ENCODE data around the gene JOSD1.

The JOSD1 gene

GRCh38 chr22:38745676-38746460 lies 45.1 kb upstream of the JOSD1 start:
- Histone ChIP-seq H3K4me1 (ENCODE audit: control insufficient read depth in 2 of 2, insufficient read depth in 1 of 2, low read depth in 1 of 2, low read length in 2 of 2) (no peaks in the 10 kb centered on the region), H3K23ac (ENCODE audit: low read depth, low read length, poor library complexity) (no peak overlapping the region), H2BK120ac (ENCODE audit: low read depth, low read length) (no peak overlapping the region), H3K4me3 (ENCODE audit: low read length in 2 of 2) (peak overlapping the region in 1 of 2 donors; percentile 48), H2BK5ac (ENCODE audit: low read length) (no peak overlapping the region), H4K91ac (ENCODE audit: low read depth, low read length, poor library complexity) (no peak overlapping the region), H3K27ac (replicated peaks; ENCODE audit: low read length) (no peak overlapping the region), H3K27me3 (ENCODE audit: control insufficient read depth in 3 of 3, insufficient read depth in 3 of 3, low read depth in 1 of 3, low read length in 3 of 3) (no peaks in the 10 kb centered on the region), H4K8ac (ENCODE audit: low read depth, low read length) (no peak overlapping the region), H2BK12ac (ENCODE audit: low read length) (no peak overlapping the region), H2AK5ac (ENCODE audit: low read depth, low read length) (no peak overlapping the region), H3K36me3 (replicated peaks in 1 of 2; ENCODE audit: control insufficient read depth in 2 of 2, insufficient read depth in 2 of 2, low read length in 2 of 2) (peaks cover 31 to 94% of the 10 kb centered on the region in 2 donors), H2AFZ (ENCODE audit: low read length) (no peak overlapping the region), H3K79me1 (ENCODE audit: low read depth, low read length) (no peaks in the 10 kb centered on the region), H3K9ac (ENCODE audit: low read depth, low read length, poor library complexity) (no peak overlapping the region), H3K9me3 (replicated peaks in 1 of 2; ENCODE audit: control insufficient read depth in 2 of 2, insufficient read depth in 1 of 2, low read depth in 1 of 2, low read length in 2 of 2) (no peaks in the 10 kb centered on the region), H2BK15ac (ENCODE audit: low read length) (no peak overlapping the region), H3K14ac (ENCODE audit: low read length) (no peak overlapping the region), H3K18ac (ENCODE audit: low read length) (peak overlapping the region; percentile 41), H3K4ac (ENCODE audit: low read length) (peak overlapping the region; percentile 41), H3K4me2 (ENCODE audit: insufficient read depth, low read length, poor library complexity, severe bottlenecking) (no peak overlapping the region)
- DNase-seq (ENCODE audit: low spot score) = no peak
- no CpG with 5 or more reads among the region's 14 CpGs for WGBS, 2 donors (ENCODE audit: extremely low coverage in 2 of 2, insufficient read length in 2 of 2, insufficient replicate concordance in 1 of 2)

- no peak overlapping the region for H2BK15ac ChIP-seq (ENCODE audit: low read length)
- no peak overlapping the region for H2AK5ac ChIP-seq (ENCODE audit: low read depth, low read length)
- H3K4me3 ChIP-seq (ENCODE audit: low read length in 2 of 2) = no peak overlapping the region
- no peak overlapping the region for H3K18ac ChIP-seq (ENCODE audit: low read length)
- H3K27ac ChIP-seq (replicated peaks; ENCODE audit: low read length) = no peak overlapping the region
- H3K4me2 ChIP-seq (ENCODE audit: insufficient read depth, low read length, poor library complexity, severe bottlenecking) = no peak overlapping the region
- no peaks in the 10 kb centered on the region for H3K27me3 ChIP-seq (ENCODE audit: control insufficient read depth in 3 of 3, insufficient read depth in 3 of 3, low read depth in 1 of 3, low read length in 3 of 3)
- no peak overlapping the region for H3K14ac ChIP-seq (ENCODE audit: low read length)
- no peak overlapping the region for H4K8ac ChIP-seq (ENCODE audit: low read depth, low read length)
- H4K91ac ChIP-seq (ENCODE audit: low read depth, low read length, poor library complexity) = no peak overlapping the region
- no peak overlapping the region for H2BK5ac ChIP-seq (ENCODE audit: low read length)
- H2BK12ac ChIP-seq (ENCODE audit: low read length) = no peak overlapping the region
- H3K4me1 ChIP-seq (ENCODE audit: control insufficient read depth in 2 of 2, insufficient read depth in 1 of 2, low read depth in 1 of 2, low read length in 2 of 2) = no peaks in the 10 kb centered on the region
- no peaks in the 10 kb centered on the region for H3K79me1 ChIP-seq (ENCODE audit: low read depth, low read length)
- H3K9ac ChIP-seq (ENCODE audit: low read depth, low read length, poor library complexity) = no peak overlapping the region
- H2AFZ ChIP-seq (ENCODE audit: low read length) = no peak overlapping the region
- no peak for DNase-seq (ENCODE audit: low spot score)
- H3K4ac ChIP-seq (ENCODE audit: low read length) = no peak overlapping the region
- no peak overlapping the region for H2BK120ac ChIP-seq (ENCODE audit: low read depth, low read length)
- H3K36me3 ChIP-seq (replicated peaks in 1 of 2; ENCODE audit: control insufficient read depth in 2 of 2, insufficient read depth in 2 of 2, low read length in 2 of 2) = peaks cover 32 to 94% of the 10 kb centered on the region in 2 donors
- no peaks in the 10 kb centered on the region for H3K9me3 ChIP-seq (replicated peaks in 1 of 2; ENCODE audit: control insufficient read depth in 2 of 2, insufficient read depth in 1 of 2, low read depth in 1 of 2, low read length in 2 of 2)
- WGBS, 2 donors (ENCODE audit: extremely low coverage in 2 of 2, insufficient read length in 2 of 2, insufficient replicate concordance in 1 of 2) = no CpG with 5 or more reads among the region's 6 CpGs
- H3K23ac ChIP-seq (ENCODE audit: low read depth, low read length, poor library complexity) = no peak overlapping the region
Observed at GRCh38 chr22:38744981-38745380, 44.2 kb upstream of the JOSD1 start.

DNA sequence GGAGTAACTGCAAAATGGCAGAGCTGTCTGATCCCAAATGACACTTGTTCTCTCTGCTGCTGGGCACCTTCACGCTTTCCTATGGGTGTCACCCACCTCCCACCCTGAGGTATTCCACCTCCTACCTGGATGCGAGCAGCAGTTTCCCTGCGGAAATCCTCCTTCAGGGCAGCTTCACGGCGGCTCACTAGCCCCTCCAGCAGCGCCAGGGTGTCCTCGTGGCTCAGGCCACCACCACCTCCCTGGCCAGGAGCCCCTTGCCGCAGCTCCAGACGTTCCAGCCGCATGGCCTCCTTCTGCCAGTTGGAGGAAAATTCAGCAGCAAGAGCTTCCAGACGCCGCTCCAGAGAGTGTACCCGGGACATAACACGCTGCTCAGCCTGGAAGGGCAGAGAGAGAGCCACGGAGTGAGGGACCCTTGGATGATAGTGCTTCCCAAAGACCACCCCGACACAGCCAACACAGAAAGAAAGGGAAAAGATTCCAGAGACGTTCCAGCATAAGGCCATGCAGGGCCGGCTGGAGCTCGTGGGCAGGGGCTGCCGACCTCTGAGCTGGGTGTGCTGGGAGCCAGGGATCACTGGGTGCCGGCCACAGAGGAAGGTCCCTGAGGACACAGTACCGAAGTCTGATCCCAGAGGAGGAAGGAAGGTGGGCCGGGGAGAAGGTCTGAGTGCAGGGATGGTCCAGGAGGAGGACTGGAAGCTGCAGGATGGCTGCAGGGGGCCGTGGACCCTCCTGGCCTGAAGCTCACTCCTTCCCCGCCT lies 41.6 kb upstream of the JOSD1 start:
- H2AK5ac ChIP-seq (ENCODE audit: low read depth, low read length) = no peak overlapping the region
- WGBS, 2 donors (ENCODE audit: extremely low coverage in 2 of 2, insufficient read length in 2 of 2, insufficient replicate concordance in 1 of 2) = no CpG with 5 or more reads among the region's 25 CpGs
- H2BK12ac ChIP-seq (ENCODE audit: low read length) = no peak overlapping the region
- H2BK120ac ChIP-seq (ENCODE audit: low read depth, low read length) = no peak overlapping the region
- H3K23ac ChIP-seq (ENCODE audit: low read depth, low read length, poor library complexity) = peak overlapping the region; percentile 89
- DNase-seq (ENCODE audit: low spot score) = no peak
- no peak overlapping the region for H3K4me3 ChIP-seq (ENCODE audit: low read length in 2 of 2)
- H2BK15ac ChIP-seq (ENCODE audit: low read length) = no peak overlapping the region
- no peak overlapping the region for H3K18ac ChIP-seq (ENCODE audit: low read length)
- H3K9ac ChIP-seq (ENCODE audit: low read depth, low read length, poor library complexity) = no peak overlapping the region
- no peaks in the 10 kb centered on the region for H3K4me1 ChIP-seq (ENCODE audit: control insufficient read depth in 2 of 2, insufficient read depth in 1 of 2, low read depth in 1 of 2, low read length in 2 of 2)
- no peaks in the 10 kb centered on the region for H3K27me3 ChIP-seq (ENCODE audit: control insufficient read depth in 3 of 3, insufficient read depth in 3 of 3, low read depth in 1 of 3, low read length in 3 of 3)
- no peak overlapping the region for H3K27ac ChIP-seq (replicated peaks; ENCODE audit: low read length)
- no peaks in the 10 kb centered on the region for H3K79me1 ChIP-seq (ENCODE audit: low read depth, low read length)
- peaks cover 48 to 94% of the 10 kb centered on the region in 2 donors for H3K36me3 ChIP-seq (replicated peaks in 1 of 2; ENCODE audit: control insufficient read depth in 2 of 2, insufficient read depth in 2 of 2, low read length in 2 of 2)
- H3K14ac ChIP-seq (ENCODE audit: low read length) = no peak overlapping the region
- H4K8ac ChIP-seq (ENCODE audit: low read depth, low read length) = no peak overlapping the region
- H3K4ac ChIP-seq (ENCODE audit: low read length) = no peak overlapping the region
- H4K91ac ChIP-seq (ENCODE audit: low read depth, low read length, poor library complexity) = no peak overlapping the region
- H2AFZ ChIP-seq (ENCODE audit: low read length) = no peak overlapping the region
- no peaks in the 10 kb centered on the region for H3K9me3 ChIP-seq (replicated peaks in 1 of 2; ENCODE audit: control insufficient read depth in 2 of 2, insufficient read depth in 1 of 2, low read depth in 1 of 2, low read length in 2 of 2)
- H3K4me2 ChIP-seq (ENCODE audit: insufficient read depth, low read length, poor library complexity, severe bottlenecking) = no peak overlapping the region
- H2BK5ac ChIP-seq (ENCODE audit: low read length) = no peak overlapping the region

DNA sequence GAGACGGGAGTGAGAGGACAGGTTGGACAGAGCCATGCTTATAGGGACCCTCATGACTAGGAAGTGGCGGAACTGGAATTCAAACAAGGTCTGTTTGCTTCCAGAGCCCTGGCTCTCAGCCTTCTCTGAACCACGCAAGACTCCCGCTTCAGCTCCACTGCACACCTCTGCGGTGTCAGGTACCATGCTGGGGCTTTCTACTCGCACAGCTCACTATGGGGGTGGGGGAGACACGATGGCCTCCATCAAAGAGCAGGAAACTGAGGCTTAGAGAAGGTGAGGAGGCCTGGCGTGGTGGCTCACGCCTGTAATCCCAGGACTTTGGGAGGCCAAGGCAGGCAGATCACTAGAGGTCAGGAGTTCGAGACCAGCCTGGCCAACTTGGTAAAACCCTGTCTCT lies 40.8 kb upstream of the JOSD1 start:
- DNase-seq (ENCODE audit: low spot score) = no peak
- Histone ChIP-seq H3K27me3 (ENCODE audit: control insufficient read depth in 3 of 3, insufficient read depth in 3 of 3, low read depth in 1 of 3, low read length in 3 of 3) (no peaks in the 10 kb centered on the region), H3K79me1 (ENCODE audit: low read depth, low read length) (no peaks in the 10 kb centered on the region), H3K14ac (ENCODE audit: low read length) (no peak overlapping the region), H3K18ac (ENCODE audit: low read length) (no peak overlapping the region), H3K27ac (replicated peaks; ENCODE audit: low read length) (no peak overlapping the region), H3K4me3 (ENCODE audit: low read length in 2 of 2) (no peak overlapping the region), H2BK120ac (ENCODE audit: low read depth, low read length) (no peak overlapping the region), H4K8ac (ENCODE audit: low read depth, low read length) (no peak overlapping the region), H2BK15ac (ENCODE audit: low read length) (no peak overlapping the region), H3K23ac (ENCODE audit: low read depth, low read length, poor library complexity) (no peak overlapping the region), H3K9ac (ENCODE audit: low read depth, low read length, poor library complexity) (no peak overlapping the region), H3K36me3 (replicated peaks in 1 of 2; ENCODE audit: control insufficient read depth in 2 of 2, insufficient read depth in 2 of 2, low read length in 2 of 2) (peaks cover 52 to 97% of the 10 kb centered on the region in 2 donors), H2BK12ac (ENCODE audit: low read length) (no peak overlapping the region), H2AFZ (ENCODE audit: low read length) (no peak overlapping the region), H3K9me3 (replicated peaks in 1 of 2; ENCODE audit: control insufficient read depth in 2 of 2, insufficient read depth in 1 of 2, low read depth in 1 of 2, low read length in 2 of 2) (no peaks in the 10 kb centered on the region), H3K4ac (ENCODE audit: low read length) (no peak overlapping the region), H2AK5ac (ENCODE audit: low read depth, low read length) (no peak overlapping the region), H3K4me2 (ENCODE audit: insufficient read depth, low read length, poor library complexity, severe bottlenecking) (no peak overlapping the region), H4K91ac (ENCODE audit: low read depth, low read length, poor library complexity) (no peak overlapping the region), H2BK5ac (ENCODE audit: low read length) (no peak overlapping the region), H3K4me1 (ENCODE audit: control insufficient read depth in 2 of 2, insufficient read depth in 1 of 2, low read depth in 1 of 2, low read length in 2 of 2) (no peaks in the 10 kb centered on the region)
- no CpG with 5 or more reads among the region's 10 CpGs for WGBS, 2 donors (ENCODE audit: extremely low coverage in 2 of 2, insufficient read length in 2 of 2, insufficient replicate concordance in 1 of 2)
